T-helper 2 cell treated with Interferon-gamma antibody and Interleukin-4, amounts not matched to agents 5 μg/mL and 100 μg/mL, for 36 hours (primary cell): Measurements from ENCODE around the gene GTF3C5.
"Not testable (repeated sequence)": the region's sequence is repeated elsewhere in the genome, so short reads cannot be mapped to it uniquely, and the experiment has no call there.

Experiments used
- DNase-seq: peaks from one replicate; pipeline ENCODE4 v3.0.0; 2021; ENCODE audit warnings: low spot score
- H3K27ac Mint-ChIP-seq: one replicate; pipeline ENCODE4 v1.8.0; 2021; ENCODE audit warnings: mild to moderate bottlenecking, mixed read lengths
- H3K27me3 Mint-ChIP-seq: one replicate; pipeline ENCODE4 v1.8.0; 2021; ENCODE audit warnings: low read depth, mixed read lengths
- H3K36me3 Mint-ChIP-seq: one replicate; pipeline ENCODE4 v1.8.0; 2021; ENCODE audit warnings: low read depth, mixed read lengths
- H3K4me1 Mint-ChIP-seq: one replicate; pipeline ENCODE4 v1.8.0; 2021; ENCODE audit warnings: low read depth, mixed read lengths
- H3K4me3 Mint-ChIP-seq: one replicate; pipeline ENCODE4 v1.8.0; 2022; ENCODE audit warnings: mild to moderate bottlenecking, moderate library complexity, mixed read lengths
- H3K9me3 Mint-ChIP-seq: one replicate; pipeline ENCODE4 v1.8.0; 2021; ENCODE audit warnings: mixed read lengths

GTF3C5 gene

DNA sequence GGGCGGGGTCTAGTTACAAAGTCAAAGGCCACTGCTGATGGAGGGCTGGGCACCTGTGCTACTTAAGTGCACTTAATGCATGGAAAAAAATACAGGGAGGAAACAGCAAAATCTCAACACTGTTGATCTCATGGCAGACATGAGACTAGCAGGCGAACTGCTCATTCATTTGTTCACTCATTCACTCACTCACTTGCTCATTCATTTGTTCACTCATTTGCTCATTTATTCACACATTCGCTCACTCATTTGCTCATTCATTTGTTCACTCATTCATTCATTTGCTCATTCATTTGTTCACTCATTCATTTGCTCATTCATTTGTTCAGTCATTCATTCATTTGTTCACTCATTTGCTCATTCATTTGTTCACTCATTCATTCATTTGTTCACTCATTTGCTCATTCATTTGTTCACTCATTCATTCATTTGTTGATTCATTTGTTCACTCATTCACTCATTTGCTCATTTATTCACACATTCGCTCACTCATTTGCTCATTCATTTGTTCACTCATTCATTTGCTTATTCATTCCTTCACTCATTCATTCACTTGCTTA lies 40.7 kb upstream of the GTF3C5 start:
- H3K36me3 Mint-ChIP-seq, H3K4me1 Mint-ChIP-seq, H3K9me3 Mint-ChIP-seq, H3K4me3 Mint-ChIP-seq, DNase-seq, H3K27ac Mint-ChIP-seq: not testable (repeated sequence)
- peaks cover 16% of the 10 kb centered on the region for H3K27me3 Mint-ChIP-seq

- DNase-seq, result no peak
- Mint-ChIP-seq H3K4me1 (peaks cover 4% of the 10 kb centered on the region), H3K27me3 (peaks cover 16% of the 10 kb centered on the region), H3K27ac (no peak overlapping the region), H3K9me3 (peaks cover 6% of the 10 kb centered on the region), H3K36me3 (no peaks in the 10 kb centered on the region), H3K4me3 (no peak overlapping the region)
Observed at GRCh38 chr9:132990781-132991180, 40.0 kb upstream of the GTF3C5 start.

DNA sequence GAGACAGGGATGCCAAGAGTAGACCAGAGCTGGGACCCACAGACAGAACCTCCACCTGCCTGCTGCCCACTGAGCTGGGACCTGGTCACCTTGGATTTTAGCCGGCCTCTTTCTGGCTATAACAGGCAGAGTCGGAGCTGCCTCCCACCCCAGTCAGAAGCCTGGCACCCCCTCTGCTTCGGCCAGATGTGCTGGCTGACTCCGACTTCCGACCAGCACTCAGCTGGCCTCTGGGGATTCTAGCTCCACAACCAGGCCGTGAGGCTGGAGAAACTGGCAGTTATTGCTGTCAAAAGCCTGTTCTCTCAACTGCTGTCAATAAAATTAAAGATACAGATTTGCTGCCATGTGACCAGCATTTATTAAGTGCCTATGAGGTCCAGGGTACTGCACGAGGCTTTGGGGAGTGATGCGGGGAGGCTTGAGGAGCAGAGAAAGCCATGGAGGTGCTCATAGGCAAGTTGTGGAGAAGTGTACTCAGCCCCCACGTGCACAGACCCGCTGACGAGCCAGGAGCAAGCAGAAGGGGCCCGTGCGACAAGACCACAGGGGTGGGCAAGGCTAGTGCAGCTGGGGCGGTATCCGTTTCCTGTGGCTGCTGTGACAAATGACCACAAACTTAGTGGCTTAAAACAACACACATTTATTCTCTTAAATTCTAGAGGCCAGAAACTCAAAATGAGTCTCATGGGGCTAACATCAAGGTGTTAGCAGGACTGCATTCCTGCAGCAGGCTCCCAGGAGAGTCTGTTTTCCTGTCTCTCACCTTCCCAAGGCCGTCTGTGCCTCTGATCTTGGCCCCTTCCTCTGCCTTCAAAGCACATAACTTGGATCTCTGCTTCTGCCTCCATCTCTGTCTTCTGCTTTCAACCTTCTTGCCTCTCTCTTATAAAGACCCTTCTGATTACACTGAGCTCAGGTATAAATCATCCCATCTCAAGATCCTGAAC lies 39.2 kb upstream of the GTF3C5 start:
- peaks cover 4% of the 10 kb centered on the region for H3K4me1 Mint-ChIP-seq
- H3K4me3 Mint-ChIP-seq, result no peak overlapping the region

GRCh38 chr9:132993511-132993939 lies 37.3 kb upstream of the GTF3C5 start:
- H3K4me1 Mint-ChIP-seq, result peaks cover 4% of the 10 kb centered on the region
- peaks cover 6% of the 10 kb centered on the region for H3K9me3 Mint-ChIP-seq
- no peak for DNase-seq
- H3K4me3 Mint-ChIP-seq, result no peak overlapping the region
- peaks cover 12% of the 10 kb centered on the region for H3K27me3 Mint-ChIP-seq
- no peak overlapping the region for H3K27ac Mint-ChIP-seq
- no peaks in the 10 kb centered on the region for H3K36me3 Mint-ChIP-seq

More for the DNA sequence above, 39.2 kb upstream of the GTF3C5 start:
- Mint-ChIP-seq H3K36me3 (no peaks in the 10 kb centered on the region), H3K27me3 (peaks cover 12% of the 10 kb centered on the region), H3K9me3 (peaks cover 6% of the 10 kb centered on the region), H3K27ac (no peak overlapping the region)
- no peak for DNase-seq

DNA sequence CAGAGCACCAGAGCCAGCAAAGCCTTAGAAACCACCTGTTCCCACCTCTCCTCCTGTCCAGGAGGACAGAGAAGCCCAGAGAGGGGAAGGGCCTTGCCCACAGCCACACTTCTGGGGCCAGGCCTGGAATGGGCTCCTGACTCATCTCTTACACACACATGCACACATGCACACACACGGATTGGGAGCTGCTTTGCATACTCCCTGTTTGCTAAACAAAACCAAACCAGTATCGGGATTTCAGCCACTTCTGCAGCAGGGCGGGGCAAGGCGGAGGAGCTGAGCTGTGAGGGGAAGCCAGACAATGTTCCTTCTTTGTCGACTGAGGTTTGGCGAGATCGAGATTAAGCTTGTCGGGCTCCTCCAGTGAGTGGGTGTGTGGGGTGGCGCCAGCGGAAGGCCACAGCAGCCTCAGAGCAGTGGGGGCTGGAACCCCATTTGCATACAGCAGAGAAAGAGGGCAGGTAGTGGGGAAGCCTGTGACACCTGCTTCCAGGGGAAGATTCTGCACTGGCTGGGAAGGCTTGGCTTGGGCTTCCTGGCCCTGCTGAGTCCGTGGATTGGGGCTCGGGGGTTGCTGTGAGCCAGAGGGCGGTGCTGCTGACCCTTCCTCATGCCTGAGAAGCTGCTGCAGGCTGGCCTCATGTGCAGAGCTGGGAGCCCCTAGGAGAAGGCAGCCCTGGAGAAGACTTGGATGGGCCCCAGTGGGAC lies 36.2 kb upstream of the GTF3C5 start:
- Mint-ChIP-seq H3K27ac (no peak overlapping the region), H3K9me3 (peaks cover 6% of the 10 kb centered on the region), H3K36me3 (no peaks in the 10 kb centered on the region), H3K4me3 (no peak overlapping the region), H3K4me1 (peaks cover 4% of the 10 kb centered on the region), H3K27me3 (peaks cover 12% of the 10 kb centered on the region)
- DNase-seq, result no peak

DNA sequence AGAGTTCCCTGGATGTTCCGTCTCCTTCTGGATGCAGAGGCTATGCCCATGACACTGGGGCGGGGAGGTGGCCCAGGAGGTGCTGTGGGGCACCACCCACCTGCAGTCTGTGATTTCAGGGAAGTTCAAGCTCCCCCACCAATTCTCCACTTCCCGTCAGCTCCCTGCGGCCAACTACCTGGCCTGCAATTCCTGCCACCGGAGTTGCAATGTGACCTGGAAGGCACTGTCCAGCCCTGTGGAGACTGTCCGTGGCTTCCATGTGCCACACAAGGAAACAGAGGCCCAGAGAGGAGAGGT lies 35.7 kb upstream of the GTF3C5 start:
- Mint-ChIP-seq H3K4me3 (no peak overlapping the region), H3K27me3 (peaks cover 12% of the 10 kb centered on the region), H3K4me1 (peaks cover 4% of the 10 kb centered on the region), H3K27ac (no peak overlapping the region), H3K9me3 (peaks cover 5% of the 10 kb centered on the region), H3K36me3 (no peaks in the 10 kb centered on the region)
- no peak for DNase-seq

- no peak for DNase-seq
Observed at GRCh38 chr9:132995879-132996278, 34.9 kb upstream of the GTF3C5 start.

DNA sequence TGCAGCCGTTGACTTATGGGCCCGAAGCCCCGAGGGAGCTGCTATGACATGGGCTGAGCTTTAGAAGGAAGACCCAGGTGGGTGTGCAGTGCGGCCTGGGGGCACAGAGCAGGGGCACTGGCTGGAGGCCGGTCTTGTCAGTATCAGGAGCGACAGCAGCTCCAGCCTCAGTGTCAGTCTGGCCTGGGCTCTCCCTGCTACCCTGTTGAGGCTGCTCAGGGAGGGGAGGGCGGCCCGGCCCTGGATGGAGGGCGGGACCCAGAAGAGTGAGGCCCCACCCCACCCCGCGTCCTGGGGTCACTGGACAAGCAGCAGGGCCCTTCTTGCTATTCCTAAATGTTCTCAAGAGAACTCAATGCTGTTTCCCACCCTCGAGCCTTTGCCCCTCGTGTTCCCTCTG lies 34.3 kb upstream of the GTF3C5 start:
- peaks cover 19% of the 10 kb centered on the region for H3K27me3 Mint-ChIP-seq
- no peak for DNase-seq
- no peak overlapping the region for H3K27ac Mint-ChIP-seq
- no peaks in the 10 kb centered on the region for H3K36me3 Mint-ChIP-seq
- H3K4me3 Mint-ChIP-seq, result no peak overlapping the region
- peaks cover 4% of the 10 kb centered on the region for H3K4me1 Mint-ChIP-seq
- no peaks in the 10 kb centered on the region for H3K9me3 Mint-ChIP-seq

More at GRCh38 chr9:132995879-132996278, 34.9 kb upstream of the GTF3C5 start:
- Mint-ChIP-seq H3K4me1 (peaks cover 4% of the 10 kb centered on the region), H3K9me3 (no peaks in the 10 kb centered on the region), H3K27ac (no peak overlapping the region), H3K27me3 (peaks cover 17% of the 10 kb centered on the region), H3K36me3 (no peaks in the 10 kb centered on the region), H3K4me3 (no peak overlapping the region)

DNA sequence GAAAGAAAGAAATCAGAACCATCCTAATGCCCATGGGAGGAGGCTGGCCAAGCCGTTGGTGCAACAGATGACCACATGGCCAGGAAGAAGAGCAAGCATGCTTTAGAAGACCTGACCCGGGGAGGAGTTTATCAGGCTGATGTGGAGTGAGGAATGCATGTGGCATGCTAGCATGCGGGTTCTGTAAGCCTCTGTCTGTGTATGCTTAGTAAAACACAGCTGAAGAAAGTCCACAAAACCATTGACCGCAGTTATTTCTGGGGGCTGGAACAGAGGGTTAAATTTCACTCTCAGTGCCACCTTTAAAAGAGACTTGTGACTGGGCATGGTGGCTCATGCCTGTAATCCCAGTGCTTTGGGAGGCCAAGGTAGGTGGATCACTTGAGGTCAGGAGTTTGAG lies 33.2 kb upstream of the GTF3C5 start:
- Mint-ChIP-seq H3K27me3 (peaks cover 22% of the 10 kb centered on the region), H3K4me1 (peaks cover 4% of the 10 kb centered on the region), H3K27ac (no peak overlapping the region), H3K4me3 (no peak overlapping the region), H3K9me3 (no peaks in the 10 kb centered on the region), H3K36me3 (no peaks in the 10 kb centered on the region)
- DNase-seq, result no peak

DNA sequence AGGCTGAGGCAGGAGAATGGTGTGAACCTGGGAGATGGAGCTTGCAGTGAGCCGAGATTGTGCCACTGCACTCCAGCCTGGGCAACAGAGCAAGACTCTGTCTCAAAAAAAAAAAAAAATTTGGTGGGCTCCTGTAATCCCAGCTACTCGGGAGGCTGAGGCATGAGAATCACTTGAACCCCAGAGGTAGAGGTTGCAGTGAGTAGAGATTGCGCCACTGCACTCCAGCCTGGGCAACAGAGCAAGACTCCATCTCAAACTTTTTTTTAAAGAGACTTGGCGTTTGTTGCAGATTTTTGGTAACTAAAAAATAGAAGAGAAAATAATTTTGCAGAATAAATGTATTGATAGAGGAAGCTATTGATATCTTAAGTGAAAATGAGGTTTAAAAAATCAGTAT lies 32.6 kb upstream of the GTF3C5 start:
- peaks cover 26% of the 10 kb centered on the region for H3K27me3 Mint-ChIP-seq
- H3K27ac Mint-ChIP-seq, H3K36me3 Mint-ChIP-seq, H3K4me3 Mint-ChIP-seq, H3K9me3 Mint-ChIP-seq, DNase-seq, H3K4me1 Mint-ChIP-seq: not testable (repeated sequence)

DNA sequence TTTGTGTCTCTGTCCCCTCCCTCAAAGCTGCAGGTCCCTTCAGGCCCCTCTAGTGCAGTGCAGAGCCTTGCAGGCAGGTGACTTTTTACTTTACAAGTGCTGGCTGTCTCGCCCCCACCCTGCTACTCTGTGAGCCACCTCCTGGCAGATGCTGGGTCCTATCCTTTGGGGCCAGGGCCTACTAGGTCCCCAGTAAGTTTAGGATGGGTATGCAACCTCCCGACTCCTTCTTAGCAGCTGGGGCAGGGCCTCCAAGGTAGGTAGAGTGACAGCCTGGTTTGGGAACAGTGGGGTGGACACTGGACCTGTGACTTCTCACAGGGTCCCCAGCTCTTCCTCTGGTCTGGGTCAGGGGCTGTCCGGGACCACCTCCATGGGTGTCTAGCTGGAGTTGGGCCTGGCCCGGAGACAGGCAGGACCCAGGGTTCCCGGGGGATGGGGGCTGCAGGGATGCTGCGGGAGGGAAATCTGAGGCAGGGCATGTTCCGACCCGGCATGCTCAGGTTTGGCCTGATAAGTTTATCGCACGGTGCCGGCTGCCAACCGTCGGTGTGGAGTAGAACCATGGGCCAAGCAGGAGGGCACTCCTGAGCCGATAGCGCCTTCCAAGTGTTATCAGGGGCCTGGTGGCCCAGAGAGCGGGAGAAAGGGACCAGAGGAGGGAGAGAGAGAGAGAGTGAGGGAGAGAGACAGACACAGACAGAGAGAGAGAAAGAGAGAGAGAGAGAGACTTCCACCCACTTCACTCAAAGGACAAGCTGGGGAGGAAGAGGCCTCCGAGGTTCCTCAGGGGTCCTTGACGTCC lies 31.8 kb upstream of the GTF3C5 start:
- peaks cover 4% of the 10 kb centered on the region for H3K4me1 Mint-ChIP-seq
- H3K36me3 Mint-ChIP-seq, result no peaks in the 10 kb centered on the region
- no peak overlapping the region for H3K4me3 Mint-ChIP-seq
- H3K27me3 Mint-ChIP-seq, result peaks cover 34% of the 10 kb centered on the region
- H3K9me3 Mint-ChIP-seq, result no peaks in the 10 kb centered on the region
- no peak overlapping the region for H3K27ac Mint-ChIP-seq
- no peak for DNase-seq

DNA sequence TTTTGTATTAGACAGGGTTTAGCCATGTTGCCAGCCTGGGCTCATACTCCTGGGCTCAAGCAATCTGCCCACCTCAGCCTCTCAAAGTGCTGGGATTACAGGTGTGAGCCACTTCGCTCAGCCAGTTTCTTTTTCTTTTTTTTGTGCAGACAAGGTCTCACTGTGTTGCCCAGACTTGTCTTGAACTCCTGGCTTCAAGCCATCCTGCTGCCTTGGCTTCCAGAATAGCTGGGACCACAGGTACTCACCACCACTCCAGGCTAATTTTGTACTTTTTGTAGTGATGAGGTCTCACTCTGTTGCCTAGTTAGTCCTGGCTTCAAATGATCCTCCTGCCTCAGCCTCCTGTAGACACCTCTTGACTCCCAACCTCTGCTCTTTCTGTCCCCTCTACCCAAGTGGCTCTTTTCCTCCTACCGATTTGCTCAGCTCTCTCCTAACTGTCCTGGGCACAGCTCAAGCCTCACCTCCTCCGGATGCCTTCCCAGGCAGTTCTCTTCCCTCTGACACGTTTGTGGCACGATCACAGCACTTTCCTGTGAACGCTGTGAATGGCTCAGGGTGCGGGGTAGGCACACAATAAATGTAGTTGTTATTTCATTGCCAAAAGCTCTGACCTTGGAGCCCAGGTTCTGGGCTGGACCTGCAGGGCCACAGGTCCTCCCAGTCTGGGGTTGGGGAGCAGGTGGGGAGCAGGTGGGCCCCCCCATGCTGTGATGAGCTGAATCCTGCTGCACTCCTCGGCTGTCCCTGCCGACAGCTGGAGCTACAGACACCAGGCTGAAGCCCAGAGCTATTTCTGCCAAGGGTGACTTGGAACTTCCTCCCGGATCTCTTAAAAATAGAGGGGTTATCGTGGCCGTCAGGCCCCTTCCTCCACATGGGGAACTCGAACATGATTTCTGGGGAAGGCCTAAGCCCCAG lies 28.4 kb upstream of the GTF3C5 start:
- no peak for DNase-seq
- H3K27ac Mint-ChIP-seq, result no peak overlapping the region
- H3K9me3 Mint-ChIP-seq, result no peaks in the 10 kb centered on the region
- no peak overlapping the region for H3K4me3 Mint-ChIP-seq
- no peaks in the 10 kb centered on the region for H3K4me1 Mint-ChIP-seq
- peaks cover 33% of the 10 kb centered on the region for H3K27me3 Mint-ChIP-seq
- no peaks in the 10 kb centered on the region for H3K36me3 Mint-ChIP-seq

DNA sequence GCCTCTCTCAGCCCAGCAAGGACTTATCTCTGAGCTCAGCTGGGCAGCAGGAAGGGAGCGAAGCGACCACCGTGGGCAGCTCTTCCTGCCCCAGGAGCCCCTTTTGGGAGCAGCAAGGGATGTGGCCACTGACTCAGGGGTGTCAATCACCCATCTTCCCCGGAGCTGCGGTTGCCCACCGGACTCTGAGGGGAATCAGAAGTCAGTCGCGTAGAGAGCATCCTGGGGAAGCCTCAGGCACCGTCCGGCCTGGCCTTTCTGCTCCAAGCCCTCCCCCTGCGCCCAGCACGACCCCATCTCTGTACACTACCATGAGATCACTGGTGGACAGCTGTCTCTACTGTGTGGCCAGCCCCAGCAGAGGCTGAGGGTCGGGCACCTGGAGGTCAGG lies 27.7 kb upstream of the GTF3C5 start:
- Mint-ChIP-seq H3K27me3 (peaks cover 33% of the 10 kb centered on the region), H3K9me3 (no peaks in the 10 kb centered on the region), H3K27ac (no peak overlapping the region), H3K4me3 (no peak overlapping the region), H3K36me3 (no peaks in the 10 kb centered on the region), H3K4me1 (no peaks in the 10 kb centered on the region)
- DNase-seq, result no peak
